GM18502 (cell line): ENCODE data around the gene HMOX1.
"Not testable (repeated sequence)": the region's sequence is repeated elsewhere in the genome, so short reads cannot be mapped to it uniquely, and the experiment has no call there.

Experiments used
- ATAC-seq: cut with Tn5 transposase; IDR thresholded peaks from one replicate; pipeline ENCODE4 v1.9.1; 2021; ENCODE audit warnings: mild to moderate bottlenecking; ENCODE audit not compliant: unreplicated experiment, poor library complexity

The HMOX1 gene

DNA sequence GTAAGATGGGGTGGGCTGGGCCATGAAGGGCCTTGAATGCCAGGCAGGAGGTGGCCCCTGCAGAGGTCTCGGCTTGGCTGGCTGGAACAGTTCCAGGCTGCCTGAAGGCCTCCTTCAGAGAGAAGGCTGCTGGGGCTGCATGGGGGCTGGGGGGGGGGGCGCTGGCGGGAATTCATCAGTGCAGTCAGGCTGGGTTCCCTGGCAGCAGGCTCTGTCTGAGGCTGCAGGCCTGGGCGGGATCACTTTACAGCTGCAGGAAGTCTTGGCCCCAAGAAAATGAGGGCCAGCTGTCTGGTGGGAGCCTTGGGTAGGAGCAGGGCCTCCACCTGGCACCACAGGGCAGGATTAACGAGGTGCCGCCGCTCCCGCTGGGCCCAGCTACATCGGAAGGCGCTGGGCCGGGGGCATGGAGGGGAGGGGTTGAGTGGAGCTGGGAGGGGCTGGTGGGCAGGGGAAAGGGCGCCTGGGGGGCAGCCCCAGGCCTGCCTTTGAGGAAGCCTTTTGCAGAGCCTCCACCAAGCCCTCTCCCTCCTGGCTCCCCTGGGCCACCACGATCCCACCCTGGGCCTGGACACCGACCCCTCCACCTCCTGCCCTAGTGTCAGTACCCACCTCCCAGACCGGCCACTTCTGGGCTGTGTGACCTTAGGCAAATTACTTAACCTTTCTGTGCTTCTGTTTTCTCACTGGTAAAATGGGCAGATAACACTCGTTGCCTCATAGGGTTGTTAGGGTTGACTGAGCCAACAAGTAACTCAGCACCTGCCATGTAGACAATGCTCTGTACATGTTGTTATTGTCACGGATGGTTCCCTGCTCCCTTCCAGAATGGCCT lies 31.0 kb upstream of the HMOX1 start:
- ATAC-seq = no peak

GRCh38 chr22:35350539-35351503 lies 30.1 kb upstream of the HMOX1 start:
- peak; percentile 75 for ATAC-seq

- peak; percentile 40 for ATAC-seq
Observed at GRCh38 chr22:35352214-35353111, 28.4 kb upstream of the HMOX1 start.

- no peak for ATAC-seq
Observed at GRCh38 chr22:35353318-35353717, 27.6 kb upstream of the HMOX1 start.

DNA sequence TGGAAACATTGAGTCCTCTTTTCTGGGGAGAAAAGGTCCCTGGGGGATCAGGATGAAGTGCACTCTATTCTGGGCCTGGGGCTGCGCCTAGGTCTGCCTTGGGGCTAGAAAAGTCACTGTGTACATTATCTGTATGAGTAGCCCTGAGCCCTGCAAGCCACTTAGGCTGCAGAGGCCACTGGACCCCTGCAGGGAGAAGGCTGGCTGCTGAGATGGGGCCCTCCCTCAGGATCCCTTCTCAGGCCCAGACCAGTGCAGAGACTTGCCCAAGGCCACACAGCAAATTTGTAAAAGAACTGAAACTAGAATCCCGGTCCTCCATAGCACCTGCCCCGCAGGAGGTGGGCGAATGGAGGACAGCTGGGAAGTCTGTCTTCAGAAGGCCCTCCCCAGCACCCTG lies 26.8 kb upstream of the HMOX1 start:
- no peak for ATAC-seq

DNA sequence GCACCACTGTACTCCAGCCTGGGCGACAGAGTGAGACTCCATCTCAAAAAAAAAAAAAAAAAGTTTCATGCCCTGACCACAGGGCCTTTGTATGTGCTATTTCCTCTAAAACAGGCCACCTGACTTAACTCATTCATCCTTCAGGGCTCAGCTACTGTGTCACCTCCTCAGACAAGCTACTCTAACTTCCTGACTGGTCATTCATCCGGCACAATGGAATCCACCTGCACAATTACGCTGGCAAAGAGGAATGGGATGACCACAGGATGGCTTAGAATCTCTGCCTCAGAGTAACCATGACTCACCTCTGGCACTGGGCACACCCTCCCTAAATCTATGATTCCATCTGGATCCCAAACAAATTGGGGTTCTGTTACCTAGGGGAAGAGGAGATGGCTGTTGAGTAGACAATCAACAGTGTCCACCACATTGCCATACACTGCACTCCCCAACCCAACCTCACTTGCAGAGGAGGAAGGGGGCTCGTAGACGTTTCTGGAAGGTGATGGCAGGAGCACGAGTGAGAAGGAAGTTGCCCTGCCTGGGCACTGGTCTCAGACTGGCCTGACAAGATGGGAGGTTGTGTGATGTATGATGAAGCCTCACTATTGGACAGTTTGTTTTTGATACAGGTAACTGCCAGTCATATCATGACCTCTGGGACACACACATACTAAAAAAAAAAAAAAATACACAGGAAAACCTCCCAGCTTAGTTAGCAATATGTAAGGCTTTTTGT lies 22.8 kb upstream of the HMOX1 start:
- ATAC-seq = no peak

- ATAC-seq = no peak
Observed at GRCh38 chr22:35359380-35360065, 21.4 kb upstream of the HMOX1 start.

GRCh38 chr22:35361001-35361558 lies 19.8 kb upstream of the HMOX1 start:
- ATAC-seq = no peak

DNA sequence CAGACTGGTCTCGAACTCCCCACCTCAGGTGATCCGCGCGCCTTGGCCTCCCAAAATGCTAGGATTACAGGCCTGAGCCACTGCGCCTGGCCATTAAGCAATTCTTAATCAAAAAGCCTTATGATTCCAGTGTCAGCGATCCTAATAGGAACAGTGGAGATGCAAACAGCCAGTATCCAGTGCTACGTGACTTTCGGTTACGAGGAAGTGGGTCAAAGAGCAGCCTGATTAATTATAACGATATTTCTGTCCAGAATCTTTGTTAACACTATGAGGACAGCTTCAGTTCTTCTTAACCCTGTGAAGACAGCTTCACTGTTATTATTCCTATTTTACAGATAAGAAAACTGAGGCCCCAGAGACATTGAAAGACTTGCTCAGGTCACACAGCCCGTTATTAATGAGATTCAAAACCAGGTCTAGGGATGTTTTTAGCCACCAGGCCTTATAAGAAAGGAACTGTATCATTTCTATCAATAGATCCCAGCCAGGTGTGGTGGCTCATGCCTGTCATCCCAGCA lies 17.3 kb upstream of the HMOX1 start:
- no peak for ATAC-seq

DNA sequence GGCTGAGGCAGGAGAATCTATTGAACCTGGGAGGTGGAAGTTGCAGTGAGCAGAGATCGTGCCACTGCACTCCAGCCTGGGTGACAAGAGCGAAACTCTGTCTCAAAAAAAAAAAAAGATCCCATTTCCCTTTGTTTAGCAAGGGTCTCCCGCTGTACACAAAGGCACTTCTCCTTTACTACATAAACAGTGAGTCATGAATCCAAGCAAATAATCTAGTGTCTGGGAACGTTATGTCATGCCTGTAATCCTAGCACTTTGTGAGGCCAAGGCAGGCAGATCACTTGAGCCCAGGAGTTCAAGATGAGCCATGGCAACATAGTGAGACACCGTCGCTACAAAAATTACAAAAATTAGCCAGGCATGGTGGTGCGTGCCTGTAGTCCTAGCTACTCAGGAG lies 16.7 kb upstream of the HMOX1 start:
- not testable (repeated sequence) for ATAC-seq

GRCh38 chr22:35367331-35367886 lies 13.5 kb upstream of the HMOX1 start:
- peak; percentile 63 for ATAC-seq

DNA sequence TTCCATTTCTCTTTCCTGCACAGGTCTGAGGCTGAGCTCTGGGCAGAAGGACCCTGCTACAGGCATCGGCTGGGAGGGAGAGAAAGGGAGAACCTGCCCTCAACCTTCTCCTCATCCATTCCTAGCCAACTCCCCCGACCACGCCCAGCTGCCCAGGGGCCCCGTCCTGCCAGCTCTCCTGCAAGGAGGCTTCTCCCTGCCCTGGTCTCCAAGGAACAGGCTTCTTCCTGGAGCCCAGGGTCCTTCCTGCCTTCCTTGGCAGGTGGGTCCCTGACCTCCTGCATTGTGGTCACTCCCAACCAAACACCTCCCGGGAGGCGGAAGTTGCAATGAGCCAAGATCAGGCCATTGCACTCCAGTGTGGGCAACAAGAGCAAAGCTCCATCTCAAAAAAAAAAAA lies 12.5 kb upstream of the HMOX1 start:
- ATAC-seq = no peak

DNA sequence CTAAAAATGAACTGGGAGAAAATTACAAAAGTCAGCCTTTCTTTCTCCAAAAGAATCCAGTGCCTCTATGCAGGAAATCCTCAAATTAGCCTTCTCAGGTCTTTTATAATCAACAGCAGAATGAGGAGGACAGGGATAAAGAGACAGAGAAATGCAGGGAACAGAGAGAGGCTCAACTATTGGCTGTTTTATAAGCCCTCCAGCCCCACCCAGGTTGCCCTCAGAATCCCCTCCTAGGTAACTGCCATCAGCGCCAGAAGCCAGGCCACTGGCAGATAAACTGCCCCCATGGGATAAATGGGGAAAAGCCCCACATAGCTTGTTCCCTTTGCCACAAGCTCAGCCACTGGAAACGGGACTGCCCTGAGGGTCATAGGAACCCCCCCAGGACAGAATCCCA lies 10.9 kb upstream of the HMOX1 start:
- no peak for ATAC-seq

- no peak for ATAC-seq
Observed at GRCh38 chr22:35373781-35374180, 7.1 kb upstream of the HMOX1 start.

- ATAC-seq = no peak
Observed at GRCh38 chr22:35375031-35375430, 5.9 kb upstream of the HMOX1 start.

- ATAC-seq = no peak
Observed at GRCh38 chr22:35375526-35375925, 5.4 kb upstream of the HMOX1 start.

DNA sequence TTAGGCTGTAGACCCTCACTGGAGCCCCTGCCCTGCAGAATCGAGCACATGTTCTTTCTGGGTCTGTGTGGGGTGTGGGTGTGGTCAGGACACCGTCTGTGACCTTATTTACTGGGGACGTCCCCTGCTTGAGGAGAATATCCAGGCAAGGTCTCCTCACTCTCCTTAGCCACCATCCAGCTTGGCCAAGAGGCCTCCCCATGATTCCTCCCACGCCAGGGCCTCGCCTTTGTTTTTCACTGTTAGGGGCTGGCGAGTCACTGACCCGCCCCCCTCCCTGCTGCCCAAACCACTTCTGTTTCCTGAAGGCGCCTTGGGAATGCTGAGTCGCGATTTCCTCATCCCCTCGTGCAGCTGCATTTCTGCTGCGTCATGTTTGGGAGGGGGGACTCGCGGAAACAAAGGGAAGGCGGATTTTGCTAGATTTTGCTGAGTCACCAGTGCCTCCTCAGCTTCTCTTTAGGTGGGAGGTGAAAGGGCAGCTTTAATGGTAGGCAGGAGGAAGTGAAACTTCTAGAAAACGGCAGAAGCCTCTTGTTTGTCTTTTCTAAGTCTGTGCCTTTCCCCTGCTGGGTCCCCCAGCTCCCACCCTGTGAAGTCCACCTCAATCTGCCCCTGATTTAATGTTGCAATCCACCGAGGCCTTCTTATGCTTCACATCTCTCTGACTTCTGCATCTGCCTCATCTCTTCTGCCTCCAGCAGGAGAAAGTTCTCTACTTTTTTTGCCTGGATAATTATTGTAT lies 4.0 kb upstream of the HMOX1 start:
- ATAC-seq = peak; percentile 68
